ENCODE measurements around the gene TNNT2.

DNA sequence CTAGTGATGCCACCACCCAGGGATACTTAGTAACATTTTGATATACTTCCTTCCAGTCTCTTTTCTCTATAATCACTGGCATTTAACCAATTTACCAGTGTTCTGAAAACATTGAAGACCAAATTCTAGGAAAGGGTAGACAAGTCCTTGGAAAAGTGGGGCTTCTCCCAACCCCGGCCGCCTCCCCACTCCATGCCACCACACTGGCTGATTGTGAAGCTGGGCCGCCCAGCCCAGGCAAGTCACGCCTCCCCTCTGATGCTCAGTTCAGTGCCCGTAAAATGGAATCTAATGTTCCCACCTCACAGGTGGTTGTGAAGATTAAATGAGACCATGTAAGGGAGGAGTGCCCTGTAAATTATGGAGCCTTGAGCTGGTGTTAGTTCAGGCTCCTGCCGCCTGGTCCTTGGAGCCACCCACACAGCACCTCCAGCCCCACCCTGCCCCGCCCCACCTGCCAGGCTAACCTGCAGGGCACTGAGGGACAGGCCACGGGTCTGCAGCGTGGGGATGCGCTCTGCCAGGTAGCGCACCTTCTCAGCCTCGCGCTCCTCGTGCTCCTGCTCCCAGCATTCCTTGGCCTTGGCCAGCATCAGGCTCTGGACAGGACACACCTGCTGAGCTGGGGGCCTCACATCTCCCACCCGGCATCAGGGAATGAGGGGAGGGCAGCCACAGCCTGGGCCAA, 36.7 kb upstream of the TNNT2 start:
- TF ChIP-seq, protein P1, sequence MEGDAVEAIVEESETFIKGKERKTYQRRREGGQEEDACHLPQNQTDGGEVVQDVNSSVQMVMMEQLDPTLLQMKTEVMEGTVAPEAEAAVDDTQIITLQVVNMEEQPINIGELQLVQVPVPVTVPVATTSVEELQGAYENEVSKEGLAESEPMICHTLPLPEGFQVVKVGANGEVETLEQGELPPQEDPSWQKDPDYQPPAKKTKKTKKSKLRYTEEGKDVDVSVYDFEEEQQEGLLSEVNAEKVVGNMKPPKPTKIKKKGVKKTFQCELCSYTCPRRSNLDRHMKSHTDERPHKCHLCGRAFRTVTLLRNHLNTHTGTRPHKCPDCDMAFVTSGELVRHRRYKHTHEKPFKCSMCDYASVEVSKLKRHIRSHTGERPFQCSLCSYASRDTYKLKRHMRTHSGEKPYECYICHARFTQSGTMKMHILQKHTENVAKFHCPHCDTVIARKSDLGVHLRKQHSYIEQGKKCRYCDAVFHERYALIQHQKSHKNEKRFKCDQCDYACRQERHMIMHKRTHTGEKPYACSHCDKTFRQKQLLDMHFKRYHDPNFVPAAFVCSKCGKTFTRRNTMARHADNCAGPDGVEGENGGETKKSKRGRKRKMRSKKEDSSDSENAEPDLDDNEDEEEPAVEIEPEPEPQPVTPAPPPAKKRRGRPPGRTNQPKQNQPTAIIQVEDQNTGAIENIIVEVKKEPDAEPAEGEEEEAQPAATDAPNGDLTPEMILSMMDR (IDR thresholded peaks at IDR 0.05; ENCODE audit: low read depth, low read length, missing input control): no peak
- TF ChIP-seq GABPA (IDR thresholded peaks at IDR 0.05 in 1 of 2, conservative IDR thresholded peaks at IDR 0.05 in 1 of 2): no peak
- TF ChIP-seq, protein P2, sequence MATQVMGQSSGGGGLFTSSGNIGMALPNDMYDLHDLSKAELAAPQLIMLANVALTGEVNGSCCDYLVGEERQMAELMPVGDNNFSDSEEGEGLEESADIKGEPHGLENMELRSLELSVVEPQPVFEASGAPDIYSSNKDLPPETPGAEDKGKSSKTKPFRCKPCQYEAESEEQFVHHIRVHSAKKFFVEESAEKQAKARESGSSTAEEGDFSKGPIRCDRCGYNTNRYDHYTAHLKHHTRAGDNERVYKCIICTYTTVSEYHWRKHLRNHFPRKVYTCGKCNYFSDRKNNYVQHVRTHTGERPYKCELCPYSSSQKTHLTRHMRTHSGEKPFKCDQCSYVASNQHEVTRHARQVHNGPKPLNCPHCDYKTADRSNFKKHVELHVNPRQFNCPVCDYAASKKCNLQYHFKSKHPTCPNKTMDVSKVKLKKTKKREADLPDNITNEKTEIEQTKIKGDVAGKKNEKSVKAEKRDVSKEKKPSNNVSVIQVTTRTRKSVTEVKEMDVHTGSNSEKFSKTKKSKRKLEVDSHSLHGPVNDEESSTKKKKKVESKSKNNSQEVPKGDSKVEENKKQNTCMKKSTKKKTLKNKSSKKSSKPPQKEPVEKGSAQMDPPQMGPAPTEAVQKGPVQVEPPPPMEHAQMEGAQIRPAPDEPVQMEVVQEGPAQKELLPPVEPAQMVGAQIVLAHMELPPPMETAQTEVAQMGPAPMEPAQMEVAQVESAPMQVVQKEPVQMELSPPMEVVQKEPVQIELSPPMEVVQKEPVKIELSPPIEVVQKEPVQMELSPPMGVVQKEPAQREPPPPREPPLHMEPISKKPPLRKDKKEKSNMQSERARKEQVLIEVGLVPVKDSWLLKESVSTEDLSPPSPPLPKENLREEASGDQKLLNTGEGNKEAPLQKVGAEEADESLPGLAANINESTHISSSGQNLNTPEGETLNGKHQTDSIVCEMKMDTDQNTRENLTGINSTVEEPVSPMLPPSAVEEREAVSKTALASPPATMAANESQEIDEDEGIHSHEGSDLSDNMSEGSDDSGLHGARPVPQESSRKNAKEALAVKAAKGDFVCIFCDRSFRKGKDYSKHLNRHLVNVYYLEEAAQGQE (IDR thresholded peaks at IDR 0.05): no peak
- no peak for TF ChIP-seq TAF1 (conservative IDR thresholded peaks at IDR 0.05)
- no peak for TF ChIP-seq JUND (IDR thresholded peaks at IDR 0.05)
